ENCODE results near the gene PLK3. TPM values are rescaled to one million over a fixed set of nuclear protein-coding genes. Genes with fewer than 3 reads are reported as not detected.

Gene PLK3
- total and polyA plus RNA-seq, 9 of the 15 experiments (the other 6 are each of a cell fraction or from before 2014, with no cell fraction given) = 0.52 to 22.7 (median 11.0) TPM

DNA sequence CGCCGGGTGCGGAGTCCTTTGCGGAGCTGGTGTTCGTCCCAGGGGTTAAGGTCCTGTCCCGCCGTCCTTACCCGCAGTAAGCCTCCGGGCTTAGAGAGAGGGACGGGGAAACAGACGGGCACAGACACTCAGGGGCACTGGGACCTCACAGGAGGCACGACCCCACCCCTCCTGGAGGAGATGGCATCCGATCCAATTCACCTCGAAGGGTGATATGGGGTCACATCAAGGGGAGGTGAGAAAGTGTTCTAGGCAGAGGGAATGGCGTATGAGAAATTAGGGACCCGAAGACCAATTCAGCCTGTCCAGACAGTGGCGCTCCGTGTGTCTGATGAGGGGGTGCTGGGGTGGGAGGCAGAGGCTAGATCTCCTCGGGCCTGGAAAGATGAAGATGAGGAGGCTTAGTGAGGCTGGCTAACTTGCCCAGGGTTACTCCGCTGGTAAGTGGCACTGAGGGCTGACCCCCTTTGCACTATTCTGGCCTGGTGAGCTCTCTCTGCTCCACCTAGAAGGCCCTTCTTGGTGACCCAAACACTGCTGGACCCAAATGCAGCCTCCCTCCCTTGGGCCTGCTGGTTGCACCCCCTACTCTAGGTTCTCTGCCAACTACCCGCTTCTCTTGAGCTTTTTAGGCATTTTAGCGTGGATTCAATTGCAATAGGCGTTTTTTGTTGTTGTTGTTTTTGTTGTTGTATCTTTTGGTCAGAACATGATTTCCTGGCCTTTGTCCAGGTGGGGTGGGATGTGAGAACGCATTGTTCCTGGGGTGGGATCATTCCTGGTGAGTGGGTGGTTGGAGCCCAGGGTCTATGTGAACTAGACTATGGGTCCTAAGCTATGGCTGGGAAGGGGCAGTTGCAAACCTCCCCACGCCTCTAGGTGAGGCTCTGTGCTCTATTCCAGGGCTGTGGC is 20.4 kb downstream of the PLK3 start:
- DNase-seq (ENCODE audit: extremely low read depth in 1 of 4, low spot score in 3 of 4) (peak in 3 of 4 experiments; percentile 42 to 45 (median 43)), FAIRE-seq (no peak), ATAC-seq (peak; percentile 2)
- Histone ChIP-seq H3K9me1 (ENCODE audit: control insufficient read depth, insufficient read depth, low read length) (no peaks in the 10 kb centered on the region), H3K9ac (ENCODE audit: insufficient read depth in 1 of 2, low read depth in 2 of 2, low read length in 2 of 2) (peak overlapping the region; percentile 90 to 98), H3K4me3 (peak overlapping the region; percentile 36), H3K79me2 (ENCODE audit: control insufficient read depth, insufficient read depth, low read length) (no peaks in the 10 kb centered on the region), H3K27me3 (ENCODE audit: control insufficient read depth in 2 of 2, insufficient read depth in 2 of 2, low read length in 2 of 2) (no peaks in the 10 kb centered on the region), H2AFZ (ENCODE audit: low read depth, low read length) (peak overlapping the region; percentile 98), H3K27ac (ENCODE audit: extremely low read depth, low read depth, low read length) (peak overlapping the region; percentile 100), H4K20me1 (replicated peaks; ENCODE audit: control insufficient read depth, insufficient read depth, low read length) (no peaks in the 10 kb centered on the region), H3K4me2 (ENCODE audit: insufficient read depth, low read length) (peak overlapping the region; percentile 98), H3K36me3 (ENCODE audit: control insufficient read depth, insufficient read depth, low read length) (no peaks in the 10 kb centered on the region), H3K9me3 (replicated peaks; ENCODE audit: control insufficient read depth, insufficient read depth, low read depth, low read length) (no peaks in the 10 kb centered on the region), H3K4me1 (replicated peaks in 1 of 2; ENCODE audit: control insufficient read depth in 2 of 2, insufficient read depth in 2 of 2, low read length in 2 of 2) (peaks cover 13 to 28% of the 10 kb centered on the region in 2 experiments)
- in situ Hi-C loops (cut with MboI) (loop anchor here (5.0 kb wide), 1 partner anchor 88 kb away; the partner anchor contains the start of gene RNU5D-1), intact Hi-C loops (cut with micrococcal nuclease) (no loop called here)
- WGBS (ENCODE audit: insufficient coverage, low coverage, missing lambda C conversion rate) = 32% methylated on average over 25 of the region's 25 CpGs
- BruUV-seq (replicated peaks) = TSS peak; percentile 94
- CTCF ChIA-PET (ENCODE audit: low intra/inter-chr PET ratio) = interaction anchor here (1.2 kb wide), 1 partner anchor 89 kb away, joined by 4 read pairs; the partner anchor contains the start of gene RNU5D-1
- POLR2A ChIA-PET = interaction anchor here (0.6 to 9.2 kb wide), 24 partner anchors 11 to 840 kb away, joined by 3 to 594 read pairs (median 6); partner anchors contain the start of genes BEST4, BTBD19, CCDC163 and DYNLT4
- TF ChIP-seq TAF7 (tag; IDR thresholded peaks at IDR 0.05) (peak; percentile 87), ZFPM2 (CRISPR knock-in tag; IDR thresholded peaks at IDR 0.05) (no peak), C11orf30 (IDR thresholded peaks at IDR 0.05; ENCODE audit: low read depth) (no peak), CBFA2T2 (conservative IDR thresholded peaks at IDR 0.05) (no peak), NFRKB (IDR thresholded peaks at IDR 0.05; ENCODE audit: low read depth) (peak; percentile 67; the same call in 1 of the 2 replicates), ZNF121 (CRISPR knock-in tag; conservative IDR thresholded peaks at IDR 0.05) (no peak), NCOA4 (IDR thresholded peaks at IDR 0.05; ENCODE audit: partially characterized antibody) (no peak), CCAR2 (IDR thresholded peaks at IDR 0.05; ENCODE audit: low read depth, low read length) (no peak), CBFB (CRISPR knock-in tag; IDR thresholded peaks at IDR 0.05) (0 out of 2 replicates have a peak, but pooled peaks have one; percentile 20), RBM34 (IDR thresholded peaks at IDR 0.05; ENCODE audit: borderline replicate concordance, insufficient read depth, low read length) (no peak), SPI1 (IDR thresholded peaks at IDR 0.05; ENCODE audit: borderline replicate concordance, low read depth, low read length) (no peak), ZNF316 (IDR thresholded peaks at IDR 0.05) (no peak), GABPA (tag; conservative IDR thresholded peaks at IDR 0.05; ENCODE audit: low read depth) (no peak), HDAC8 (tag; IDR thresholded peaks at IDR 0.05) (peak; percentile 73; the same call in 1 of the 2 replicates), HMGN3 (IDR thresholded peaks at IDR 0.05; ENCODE audit: borderline replicate concordance, extremely low read depth, insufficient read length, low read depth, low read length) (no peak), BRCA1 (IDR thresholded peaks at IDR 0.05) (no peak), BRCA1 (CRISPR knock-in tag; IDR thresholded peaks at IDR 0.05) (0 out of 2 replicates have a peak, but pooled peaks have one; percentile 56)
- TF ChIP-seq, protein P1, sequence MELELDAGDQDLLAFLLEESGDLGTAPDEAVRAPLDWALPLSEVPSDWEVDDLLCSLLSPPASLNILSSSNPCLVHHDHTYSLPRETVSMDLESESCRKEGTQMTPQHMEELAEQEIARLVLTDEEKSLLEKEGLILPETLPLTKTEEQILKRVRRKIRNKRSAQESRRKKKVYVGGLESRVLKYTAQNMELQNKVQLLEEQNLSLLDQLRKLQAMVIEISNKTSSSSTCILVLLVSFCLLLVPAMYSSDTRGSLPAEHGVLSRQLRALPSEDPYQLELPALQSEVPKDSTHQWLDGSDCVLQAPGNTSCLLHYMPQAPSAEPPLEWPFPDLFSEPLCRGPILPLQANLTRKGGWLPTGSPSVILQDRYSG (tag; conservative IDR thresholded peaks at IDR 0.05; ENCODE audit: low read depth) = peak; percentile 69; the same call in 1 of the 2 replicates
